ENCODE data around the gene CFAP99.

GRCh38 chr4:2487632-2488031, 68.9 kb downstream of the CFAP99 start:
- TF ChIP-seq RCOR1 (IDR thresholded peaks at IDR 0.05; ENCODE audit: insufficient replicate concordance, low read length) (no peak), POLR2A (IDR thresholded peaks at IDR 0.05; ENCODE audit: low read depth, low read length) (no peak), CHD1 (IDR thresholded peaks at IDR 0.05; ENCODE audit: low read depth, low read length) (no peak), RAD21 (IDR thresholded peaks at IDR 0.05; ENCODE audit: low read length) (no peak), RFX5 (IDR thresholded peaks at IDR 0.05; ENCODE audit: low read depth, low read length) (no peak), SMC3 (IDR thresholded peaks at IDR 0.05; ENCODE audit: low read depth, low read length) (no peak), NFE2L2 (IDR thresholded peaks at IDR 0.05; ENCODE audit: low read depth, low read length) (no peak), CEBPB (IDR thresholded peaks at IDR 0.05; ENCODE audit: low read depth, low read length) (no peak), MAFK (IDR thresholded peaks at IDR 0.05; ENCODE audit: low read depth, low read length) (no peak), BHLHE40 (IDR thresholded peaks at IDR 0.05; ENCODE audit: low read depth, low read length) (no peak), MXI1 (IDR thresholded peaks at IDR 0.05; ENCODE audit: borderline replicate concordance, low read depth, low read length) (no peak)
- TF ChIP-seq, protein P1, sequence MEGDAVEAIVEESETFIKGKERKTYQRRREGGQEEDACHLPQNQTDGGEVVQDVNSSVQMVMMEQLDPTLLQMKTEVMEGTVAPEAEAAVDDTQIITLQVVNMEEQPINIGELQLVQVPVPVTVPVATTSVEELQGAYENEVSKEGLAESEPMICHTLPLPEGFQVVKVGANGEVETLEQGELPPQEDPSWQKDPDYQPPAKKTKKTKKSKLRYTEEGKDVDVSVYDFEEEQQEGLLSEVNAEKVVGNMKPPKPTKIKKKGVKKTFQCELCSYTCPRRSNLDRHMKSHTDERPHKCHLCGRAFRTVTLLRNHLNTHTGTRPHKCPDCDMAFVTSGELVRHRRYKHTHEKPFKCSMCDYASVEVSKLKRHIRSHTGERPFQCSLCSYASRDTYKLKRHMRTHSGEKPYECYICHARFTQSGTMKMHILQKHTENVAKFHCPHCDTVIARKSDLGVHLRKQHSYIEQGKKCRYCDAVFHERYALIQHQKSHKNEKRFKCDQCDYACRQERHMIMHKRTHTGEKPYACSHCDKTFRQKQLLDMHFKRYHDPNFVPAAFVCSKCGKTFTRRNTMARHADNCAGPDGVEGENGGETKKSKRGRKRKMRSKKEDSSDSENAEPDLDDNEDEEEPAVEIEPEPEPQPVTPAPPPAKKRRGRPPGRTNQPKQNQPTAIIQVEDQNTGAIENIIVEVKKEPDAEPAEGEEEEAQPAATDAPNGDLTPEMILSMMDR (conservative IDR thresholded peaks at IDR 0.05; ENCODE audit: low read depth, low read length) = no peak
- TF ChIP-seq, protein P2, sequence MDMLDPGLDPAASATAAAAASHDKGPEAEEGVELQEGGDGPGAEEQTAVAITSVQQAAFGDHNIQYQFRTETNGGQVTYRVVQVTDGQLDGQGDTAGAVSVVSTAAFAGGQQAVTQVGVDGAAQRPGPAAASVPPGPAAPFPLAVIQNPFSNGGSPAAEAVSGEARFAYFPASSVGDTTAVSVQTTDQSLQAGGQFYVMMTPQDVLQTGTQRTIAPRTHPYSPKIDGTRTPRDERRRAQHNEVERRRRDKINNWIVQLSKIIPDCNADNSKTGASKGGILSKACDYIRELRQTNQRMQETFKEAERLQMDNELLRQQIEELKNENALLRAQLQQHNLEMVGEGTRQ (IDR thresholded peaks at IDR 0.05; ENCODE audit: low read depth, low read length) = no peak
- TF ChIP-seq, protein P3, sequence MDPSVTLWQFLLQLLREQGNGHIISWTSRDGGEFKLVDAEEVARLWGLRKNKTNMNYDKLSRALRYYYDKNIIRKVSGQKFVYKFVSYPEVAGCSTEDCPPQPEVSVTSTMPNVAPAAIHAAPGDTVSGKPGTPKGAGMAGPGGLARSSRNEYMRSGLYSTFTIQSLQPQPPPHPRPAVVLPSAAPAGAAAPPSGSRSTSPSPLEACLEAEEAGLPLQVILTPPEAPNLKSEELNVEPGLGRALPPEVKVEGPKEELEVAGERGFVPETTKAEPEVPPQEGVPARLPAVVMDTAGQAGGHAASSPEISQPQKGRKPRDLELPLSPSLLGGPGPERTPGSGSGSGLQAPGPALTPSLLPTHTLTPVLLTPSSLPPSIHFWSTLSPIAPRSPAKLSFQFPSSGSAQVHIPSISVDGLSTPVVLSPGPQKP (IDR thresholded peaks at IDR 0.05; ENCODE audit: borderline replicate concordance, low read depth, low read length) = no peak

Data from IMR-90 (cell line).